Neural progenitor cell (in vitro differentiated cells): ENCODE measurements around the gene AKNAD1.

ENCODE experiments used
- EZH2 ChIP-seq: fragments of 200-600 bp; sonication (generic); IDR thresholded peaks from 2 replicates; pipeline ENCODE4 v1.6.1; 2017; ENCODE audit warnings: antibody characterized with exemption, mild to moderate bottlenecking, moderate library complexity
- TF ChIP-seq, protein P1 (sequence below): fragments of 200-600 bp; sonication (generic); IDR thresholded peaks from 2 replicates; pipeline ENCODE4 v1.5.1; 2017; ENCODE audit warnings: antibody characterized with exemption, mild to moderate bottlenecking

DNA sequence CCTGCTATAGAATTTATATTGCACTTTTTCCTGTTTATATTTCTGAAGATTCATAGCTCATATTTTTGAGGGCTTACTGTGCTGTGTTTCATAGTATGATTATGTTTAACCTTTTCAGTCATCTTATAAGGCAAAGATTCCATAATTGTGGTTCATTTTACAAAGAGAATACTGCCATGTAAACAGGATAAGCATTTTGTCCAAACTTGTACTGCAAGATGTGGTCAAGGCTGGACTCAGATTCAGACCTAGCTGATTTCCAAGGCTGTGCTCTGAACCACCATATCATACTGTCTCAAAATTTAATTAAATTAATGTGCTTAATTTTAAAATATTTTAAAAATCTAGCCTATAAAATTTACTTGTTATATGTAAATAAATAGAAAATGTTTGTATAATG lies 79.1 kb downstream of the AKNAD1 start:
- TF ChIP-seq, protein P1, sequence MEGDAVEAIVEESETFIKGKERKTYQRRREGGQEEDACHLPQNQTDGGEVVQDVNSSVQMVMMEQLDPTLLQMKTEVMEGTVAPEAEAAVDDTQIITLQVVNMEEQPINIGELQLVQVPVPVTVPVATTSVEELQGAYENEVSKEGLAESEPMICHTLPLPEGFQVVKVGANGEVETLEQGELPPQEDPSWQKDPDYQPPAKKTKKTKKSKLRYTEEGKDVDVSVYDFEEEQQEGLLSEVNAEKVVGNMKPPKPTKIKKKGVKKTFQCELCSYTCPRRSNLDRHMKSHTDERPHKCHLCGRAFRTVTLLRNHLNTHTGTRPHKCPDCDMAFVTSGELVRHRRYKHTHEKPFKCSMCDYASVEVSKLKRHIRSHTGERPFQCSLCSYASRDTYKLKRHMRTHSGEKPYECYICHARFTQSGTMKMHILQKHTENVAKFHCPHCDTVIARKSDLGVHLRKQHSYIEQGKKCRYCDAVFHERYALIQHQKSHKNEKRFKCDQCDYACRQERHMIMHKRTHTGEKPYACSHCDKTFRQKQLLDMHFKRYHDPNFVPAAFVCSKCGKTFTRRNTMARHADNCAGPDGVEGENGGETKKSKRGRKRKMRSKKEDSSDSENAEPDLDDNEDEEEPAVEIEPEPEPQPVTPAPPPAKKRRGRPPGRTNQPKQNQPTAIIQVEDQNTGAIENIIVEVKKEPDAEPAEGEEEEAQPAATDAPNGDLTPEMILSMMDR: no peak
- TF ChIP-seq EZH2: no peak
